ENCODE results near the gene KCNIP1.

DNA sequence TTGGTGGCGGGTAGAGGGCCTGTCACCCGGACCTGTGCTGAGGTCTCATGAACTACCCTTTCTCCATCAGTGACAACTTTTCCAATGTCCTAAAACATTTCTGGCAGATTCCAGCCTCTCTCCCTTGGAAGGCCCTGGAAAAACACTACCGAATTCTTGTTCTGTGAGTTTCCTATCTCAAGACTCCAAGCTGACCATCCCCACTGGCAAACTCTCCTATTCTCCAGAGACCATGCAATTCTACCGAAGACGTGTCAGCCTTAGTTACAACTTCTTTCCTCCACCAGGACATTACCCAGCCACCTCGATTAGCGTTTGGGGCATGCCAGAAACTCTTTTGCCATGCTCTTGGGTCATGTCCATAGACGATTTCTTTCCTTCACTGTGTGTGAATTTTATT lies 252.9 kb downstream of the KCNIP1 start:
- TF ChIP-seq POLR2A (IDR thresholded peaks at IDR 0.05) (no peak), EP300 (IDR thresholded peaks at IDR 0.05) (no peak)
- TF ChIP-seq, protein P1, sequence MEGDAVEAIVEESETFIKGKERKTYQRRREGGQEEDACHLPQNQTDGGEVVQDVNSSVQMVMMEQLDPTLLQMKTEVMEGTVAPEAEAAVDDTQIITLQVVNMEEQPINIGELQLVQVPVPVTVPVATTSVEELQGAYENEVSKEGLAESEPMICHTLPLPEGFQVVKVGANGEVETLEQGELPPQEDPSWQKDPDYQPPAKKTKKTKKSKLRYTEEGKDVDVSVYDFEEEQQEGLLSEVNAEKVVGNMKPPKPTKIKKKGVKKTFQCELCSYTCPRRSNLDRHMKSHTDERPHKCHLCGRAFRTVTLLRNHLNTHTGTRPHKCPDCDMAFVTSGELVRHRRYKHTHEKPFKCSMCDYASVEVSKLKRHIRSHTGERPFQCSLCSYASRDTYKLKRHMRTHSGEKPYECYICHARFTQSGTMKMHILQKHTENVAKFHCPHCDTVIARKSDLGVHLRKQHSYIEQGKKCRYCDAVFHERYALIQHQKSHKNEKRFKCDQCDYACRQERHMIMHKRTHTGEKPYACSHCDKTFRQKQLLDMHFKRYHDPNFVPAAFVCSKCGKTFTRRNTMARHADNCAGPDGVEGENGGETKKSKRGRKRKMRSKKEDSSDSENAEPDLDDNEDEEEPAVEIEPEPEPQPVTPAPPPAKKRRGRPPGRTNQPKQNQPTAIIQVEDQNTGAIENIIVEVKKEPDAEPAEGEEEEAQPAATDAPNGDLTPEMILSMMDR (IDR thresholded peaks at IDR 0.05), result no peak

Measured in tibial nerve (tissue), 4 donors.